ENCODE data around the gene CFAP100.

CFAP100 gene

DNA sequence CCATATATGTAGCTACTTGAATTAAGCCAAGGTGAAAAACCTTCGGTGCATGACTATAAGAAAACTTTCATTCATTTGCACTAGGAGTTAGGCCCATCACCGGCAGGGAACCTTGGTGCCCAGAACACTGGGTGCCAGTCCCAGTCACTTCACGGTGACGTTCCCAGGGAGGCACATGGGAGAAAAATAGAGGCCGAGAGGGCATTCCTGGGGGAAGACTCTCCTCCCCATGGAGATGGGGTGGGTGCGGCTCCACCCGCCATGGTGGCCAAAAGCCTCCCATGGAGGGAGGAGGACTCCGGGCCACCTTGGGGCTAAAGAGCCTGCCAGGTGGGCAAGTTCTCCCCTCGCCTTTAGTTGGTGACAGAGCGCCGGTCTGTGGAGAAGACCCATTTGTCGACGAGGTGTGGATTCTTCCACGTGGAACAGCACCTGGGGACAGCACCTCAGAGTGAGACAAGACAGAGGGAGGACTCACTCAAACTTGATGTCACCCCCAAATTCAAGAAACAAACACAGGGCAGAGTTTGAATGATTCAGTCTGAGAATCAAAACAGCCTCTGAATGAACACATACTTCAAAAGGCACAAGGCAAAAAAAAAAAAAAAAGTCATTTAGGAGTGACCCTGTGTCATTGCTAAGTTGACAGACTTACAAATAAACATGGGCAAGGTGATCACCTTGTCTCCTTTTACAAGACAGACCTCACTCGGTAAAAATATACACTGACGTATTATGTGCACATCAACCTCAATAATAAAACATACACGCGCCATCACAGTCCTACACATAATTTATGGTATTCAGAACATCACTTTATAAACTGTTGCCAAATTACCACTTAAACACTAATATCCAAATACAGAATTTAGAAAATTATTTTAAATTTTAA lies 42.4 kb downstream of the CFAP100 start:
- DNase-seq (ENCODE audit: low read depth): no peak
- TF ChIP-seq, protein P1, sequence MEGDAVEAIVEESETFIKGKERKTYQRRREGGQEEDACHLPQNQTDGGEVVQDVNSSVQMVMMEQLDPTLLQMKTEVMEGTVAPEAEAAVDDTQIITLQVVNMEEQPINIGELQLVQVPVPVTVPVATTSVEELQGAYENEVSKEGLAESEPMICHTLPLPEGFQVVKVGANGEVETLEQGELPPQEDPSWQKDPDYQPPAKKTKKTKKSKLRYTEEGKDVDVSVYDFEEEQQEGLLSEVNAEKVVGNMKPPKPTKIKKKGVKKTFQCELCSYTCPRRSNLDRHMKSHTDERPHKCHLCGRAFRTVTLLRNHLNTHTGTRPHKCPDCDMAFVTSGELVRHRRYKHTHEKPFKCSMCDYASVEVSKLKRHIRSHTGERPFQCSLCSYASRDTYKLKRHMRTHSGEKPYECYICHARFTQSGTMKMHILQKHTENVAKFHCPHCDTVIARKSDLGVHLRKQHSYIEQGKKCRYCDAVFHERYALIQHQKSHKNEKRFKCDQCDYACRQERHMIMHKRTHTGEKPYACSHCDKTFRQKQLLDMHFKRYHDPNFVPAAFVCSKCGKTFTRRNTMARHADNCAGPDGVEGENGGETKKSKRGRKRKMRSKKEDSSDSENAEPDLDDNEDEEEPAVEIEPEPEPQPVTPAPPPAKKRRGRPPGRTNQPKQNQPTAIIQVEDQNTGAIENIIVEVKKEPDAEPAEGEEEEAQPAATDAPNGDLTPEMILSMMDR (IDR thresholded peaks at IDR 0.05; ENCODE audit: control insufficient read depth, insufficient read depth, low read depth, low read length, missing control alignments): no peak
- H3K4me3 ChIP-seq (ENCODE audit: control insufficient read depth, low read depth, low read length): no peak overlapping the region

DNA sequence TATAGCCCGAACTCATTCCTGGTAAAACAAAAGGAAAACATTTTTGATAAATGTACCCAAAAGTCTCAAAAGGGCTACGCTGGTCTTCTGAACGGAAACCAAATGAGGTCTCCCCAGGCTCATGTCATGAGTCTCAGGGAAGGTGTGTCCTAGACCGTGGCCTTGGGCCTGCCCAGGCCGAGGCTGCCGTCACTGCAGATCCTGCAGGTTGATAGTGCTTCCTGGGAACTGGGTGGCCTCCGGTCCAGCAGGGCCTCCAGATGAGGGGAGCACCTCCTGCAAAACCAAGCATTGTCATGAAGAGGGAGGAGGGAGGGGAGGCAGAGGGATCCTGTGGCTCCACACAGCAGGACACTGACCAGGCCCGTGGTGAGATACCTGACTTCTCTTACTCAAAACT lies 43.5 kb downstream of the CFAP100 start:
- H3K4me3 ChIP-seq (ENCODE audit: control insufficient read depth, low read depth, low read length): no peak overlapping the region
- DNase-seq (ENCODE audit: low read depth): no peak
- TF ChIP-seq, protein P1 (IDR thresholded peaks at IDR 0.05; ENCODE audit: control insufficient read depth, insufficient read depth, low read depth, low read length, missing control alignments): no peak

DNA sequence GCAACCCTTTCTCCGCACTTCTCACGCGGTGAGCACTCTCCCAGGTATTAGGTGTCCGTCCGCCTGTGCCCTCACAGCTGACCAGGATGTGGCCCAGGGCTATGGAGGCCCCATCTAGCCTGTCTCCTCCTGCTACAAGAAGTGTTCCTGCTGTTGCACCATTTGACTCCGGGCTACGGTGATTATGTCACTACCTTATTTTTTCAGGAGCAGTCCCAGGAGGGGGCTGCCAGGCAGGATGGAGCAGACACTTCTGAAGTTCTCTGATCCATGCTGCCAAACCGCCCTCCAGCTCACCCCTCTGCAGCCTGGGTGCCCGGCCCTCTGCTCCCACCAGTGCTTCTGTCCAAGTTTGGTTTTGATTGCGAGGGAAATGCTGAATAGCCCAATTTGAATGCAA lies 44.0 kb downstream of the CFAP100 start:
- TF ChIP-seq, protein P1 (IDR thresholded peaks at IDR 0.05; ENCODE audit: control insufficient read depth, insufficient read depth, low read depth, low read length, missing control alignments): no peak
- DNase-seq (ENCODE audit: low read depth): no peak
- no peak overlapping the region for H3K4me3 ChIP-seq (ENCODE audit: control insufficient read depth, low read depth, low read length)

DNA sequence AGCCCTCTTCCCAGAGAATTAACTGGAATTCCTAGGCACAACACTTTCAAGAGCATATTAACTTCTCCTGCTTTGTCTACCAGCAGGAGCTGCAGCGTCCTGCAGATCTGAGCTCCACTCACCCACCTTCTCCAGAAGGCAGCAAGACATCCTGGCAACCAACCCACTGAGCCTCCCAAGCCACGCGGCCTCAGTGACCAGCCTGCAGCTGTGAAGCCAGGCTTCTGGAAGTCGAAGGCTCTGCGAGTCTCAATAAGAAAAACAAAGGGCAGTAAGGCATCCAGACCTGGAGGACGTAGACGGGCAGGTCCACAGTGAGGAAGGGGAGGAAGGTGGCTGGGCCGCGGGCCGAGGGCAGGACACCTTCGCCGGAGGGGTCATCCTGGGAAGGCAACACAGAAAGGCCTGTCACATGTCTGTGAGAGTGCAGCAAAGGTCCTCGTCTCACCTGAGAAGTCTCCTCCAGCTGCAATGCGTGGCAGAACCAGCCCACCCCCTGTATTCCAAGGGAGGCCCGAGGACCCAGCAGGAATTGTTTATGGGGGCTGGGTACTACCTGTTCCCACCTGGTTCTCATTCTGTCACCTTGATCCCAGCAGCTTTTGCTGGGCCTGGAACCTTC lies 44.7 kb downstream of the CFAP100 start:
- no peak for DNase-seq (ENCODE audit: low read depth)
- H3K4me3 ChIP-seq (ENCODE audit: control insufficient read depth, low read depth, low read length): no peak overlapping the region
- TF ChIP-seq, protein P1 (IDR thresholded peaks at IDR 0.05; ENCODE audit: control insufficient read depth, insufficient read depth, low read depth, low read length, missing control alignments): no peak

DNA sequence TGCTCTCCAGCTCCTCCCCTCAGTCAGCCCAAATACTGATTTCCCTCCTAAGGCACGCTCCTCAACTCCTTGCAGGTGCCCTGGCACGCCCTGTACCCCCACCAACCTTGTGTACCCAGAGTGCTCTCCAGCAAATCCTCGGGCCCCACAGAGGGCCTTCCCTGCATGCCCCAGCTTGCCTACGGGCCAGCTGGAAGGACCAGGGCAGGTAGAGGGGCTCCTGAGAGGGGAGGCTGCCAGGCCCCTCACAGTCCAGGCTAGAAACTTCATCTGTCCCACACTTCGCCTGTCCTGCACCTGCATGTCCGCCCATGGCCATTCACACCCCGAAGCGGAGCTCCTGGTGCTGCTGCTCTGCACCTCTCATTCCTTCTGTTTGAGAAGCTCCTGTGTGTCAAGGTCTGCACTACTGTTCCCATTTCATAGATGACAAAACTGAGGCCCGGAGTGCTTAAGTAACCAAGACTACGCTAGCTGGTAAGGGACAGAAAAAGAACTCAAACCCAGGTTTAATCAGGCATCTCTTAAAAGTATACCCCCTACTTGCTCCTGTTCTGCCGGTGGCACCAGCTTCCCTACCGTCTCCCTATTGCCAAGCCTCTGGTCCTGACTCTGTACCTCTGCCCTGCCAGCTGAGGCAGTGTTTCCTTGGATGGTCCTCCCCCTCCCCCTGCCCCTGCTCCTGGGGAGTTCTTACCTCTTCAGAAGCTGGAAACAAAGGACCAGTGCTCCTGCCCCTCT lies 45.4 kb downstream of the CFAP100 start:
- TF ChIP-seq, protein P1 (IDR thresholded peaks at IDR 0.05; ENCODE audit: control insufficient read depth, insufficient read depth, low read depth, low read length, missing control alignments): no peak
- no peak overlapping the region for H3K4me3 ChIP-seq (ENCODE audit: control insufficient read depth, low read depth, low read length)
- DNase-seq (ENCODE audit: low read depth): no peak

DNA sequence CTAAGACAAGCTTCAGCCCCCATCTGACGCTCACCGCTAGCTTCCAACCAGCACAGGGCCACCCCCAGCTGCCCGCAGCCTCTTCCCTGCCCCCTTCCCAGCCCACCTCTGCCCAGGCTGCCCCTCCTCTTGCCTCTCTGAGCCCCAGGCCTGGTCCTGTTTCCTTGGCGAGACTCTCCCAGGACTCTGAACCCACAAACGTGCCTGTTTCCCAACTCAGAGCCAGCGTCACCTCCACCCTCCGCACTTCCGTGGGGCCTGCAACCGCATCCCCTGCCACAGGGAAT lies 45.9 kb downstream of the CFAP100 start:
- no peak overlapping the region for H3K4me3 ChIP-seq (ENCODE audit: control insufficient read depth, low read depth, low read length)
- TF ChIP-seq, protein P1 (IDR thresholded peaks at IDR 0.05; ENCODE audit: control insufficient read depth, insufficient read depth, low read depth, low read length, missing control alignments): no peak
- no peak for DNase-seq (ENCODE audit: low read depth)

Data from AG09309 (cell line).